Superior temporal gyrus (tissue), 1 donor: Measurements from ENCODE around the gene SKI.

ENCODE experiments used
- DNase-seq: peaks from one replicate; pipeline ENCODE4 v3.0.0-alpha.2; 2016; ENCODE audit errors: extremely low spot score

SKI gene

DNA sequence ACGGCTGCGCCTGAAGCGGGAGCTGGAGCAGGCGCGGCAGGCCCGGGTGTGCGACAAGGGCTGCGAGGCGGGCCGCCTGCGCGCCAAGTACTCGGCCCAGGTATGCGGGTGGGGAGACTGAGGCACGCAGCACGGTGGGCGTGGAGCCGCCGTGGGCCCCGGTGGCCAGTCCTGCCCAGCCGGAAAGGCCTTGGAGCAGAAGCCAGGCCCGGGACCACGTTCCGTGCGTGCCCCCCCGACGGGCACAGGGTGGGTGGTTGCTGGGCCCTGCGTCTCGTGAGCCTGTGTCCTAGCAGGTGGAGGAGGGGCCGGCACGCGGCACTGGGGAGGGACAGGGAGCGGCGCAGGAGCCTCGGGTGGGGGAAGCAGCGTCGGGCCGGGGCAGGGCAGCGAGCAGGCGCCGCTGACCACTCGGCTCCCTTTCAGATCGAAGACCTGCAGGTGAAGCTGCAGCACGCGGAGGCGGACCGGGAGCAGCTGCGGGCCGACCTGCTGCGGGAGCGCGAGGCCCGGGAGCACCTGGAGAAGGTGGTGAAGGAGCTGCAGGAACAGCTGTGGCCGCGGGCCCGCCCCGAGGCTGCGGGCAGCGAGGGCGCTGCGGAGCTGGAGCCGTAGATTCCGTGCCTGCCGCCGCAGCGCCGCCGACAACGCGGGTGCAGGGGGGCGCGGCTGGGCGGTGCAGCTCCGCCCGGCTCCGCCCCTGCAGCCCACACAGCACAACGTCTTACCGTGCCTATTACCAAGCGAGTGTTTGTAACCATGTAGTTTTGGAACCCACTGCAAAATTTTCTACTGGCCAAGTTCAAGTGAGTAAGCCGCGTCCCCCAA lies 78.2 kb downstream of the SKI start:
- no peak for DNase-seq

DNA sequence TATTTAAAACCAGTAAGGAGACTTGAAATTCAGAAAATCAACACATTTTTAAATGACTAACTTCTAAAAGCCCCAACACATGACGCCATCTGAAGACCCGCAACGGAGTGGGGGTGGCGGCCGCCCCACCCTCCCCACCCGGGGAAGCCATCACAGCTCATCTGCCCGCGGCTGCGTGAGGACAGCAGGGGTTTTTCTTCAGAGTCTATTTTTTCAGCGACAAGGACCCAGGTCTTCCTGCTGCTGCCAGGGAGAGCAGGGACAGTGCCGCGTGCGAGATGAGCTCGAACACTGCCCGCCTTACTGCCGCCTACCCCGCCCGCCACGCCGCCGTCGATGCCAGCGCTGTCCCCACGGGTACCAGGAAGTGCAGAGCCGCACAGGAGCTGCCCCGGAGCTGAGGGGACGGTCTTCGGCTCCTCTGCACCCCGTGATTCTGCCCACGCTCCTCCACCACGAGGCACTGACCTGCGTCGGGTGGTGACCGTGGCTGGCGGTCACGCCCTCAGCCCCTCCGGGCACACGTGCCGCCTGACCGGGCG lies 79.0 kb downstream of the SKI start:
- no peak for DNase-seq

DNA sequence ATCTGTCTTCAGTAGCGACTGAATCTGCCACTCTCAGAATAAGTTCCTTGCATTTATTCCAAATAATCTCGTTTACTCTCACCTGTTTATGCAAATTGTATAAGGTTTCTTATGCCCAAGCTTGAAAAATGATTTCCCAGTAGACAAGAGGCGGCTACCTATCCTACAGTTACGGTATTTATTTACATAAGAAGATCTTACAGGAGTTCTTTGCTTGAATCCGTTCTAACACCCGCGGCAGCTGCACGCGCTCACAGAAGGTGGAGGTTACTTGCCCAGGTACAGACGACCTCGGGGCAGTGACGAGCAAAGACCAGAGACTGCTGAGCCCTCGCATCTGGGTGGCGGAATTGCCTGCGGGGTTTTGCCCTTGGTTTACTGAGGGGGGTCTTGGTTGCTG lies 79.9 kb downstream of the SKI start:
- DNase-seq, result peak; percentile 14

DNA sequence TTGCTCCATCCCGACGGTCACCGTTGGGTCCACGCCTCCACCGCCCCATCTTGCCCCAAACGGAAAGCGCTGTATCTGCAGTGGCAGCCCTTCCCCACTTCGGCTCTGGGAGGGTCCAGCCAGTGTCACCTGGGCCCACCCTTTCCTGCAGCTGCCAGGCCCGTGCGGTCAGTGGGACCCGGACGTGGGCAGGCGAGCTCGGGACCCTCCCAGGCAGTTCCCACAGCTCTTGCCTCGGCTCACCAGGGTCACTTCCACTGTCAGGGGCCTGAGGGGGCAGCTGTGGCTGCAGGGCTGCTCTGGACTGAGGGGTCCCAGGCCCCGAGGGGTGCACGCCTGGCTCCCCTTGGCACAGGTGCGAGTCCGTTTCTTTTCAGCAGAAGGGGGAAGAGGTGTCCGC lies 80.7 kb downstream of the SKI start:
- DNase-seq, result no peak

DNA sequence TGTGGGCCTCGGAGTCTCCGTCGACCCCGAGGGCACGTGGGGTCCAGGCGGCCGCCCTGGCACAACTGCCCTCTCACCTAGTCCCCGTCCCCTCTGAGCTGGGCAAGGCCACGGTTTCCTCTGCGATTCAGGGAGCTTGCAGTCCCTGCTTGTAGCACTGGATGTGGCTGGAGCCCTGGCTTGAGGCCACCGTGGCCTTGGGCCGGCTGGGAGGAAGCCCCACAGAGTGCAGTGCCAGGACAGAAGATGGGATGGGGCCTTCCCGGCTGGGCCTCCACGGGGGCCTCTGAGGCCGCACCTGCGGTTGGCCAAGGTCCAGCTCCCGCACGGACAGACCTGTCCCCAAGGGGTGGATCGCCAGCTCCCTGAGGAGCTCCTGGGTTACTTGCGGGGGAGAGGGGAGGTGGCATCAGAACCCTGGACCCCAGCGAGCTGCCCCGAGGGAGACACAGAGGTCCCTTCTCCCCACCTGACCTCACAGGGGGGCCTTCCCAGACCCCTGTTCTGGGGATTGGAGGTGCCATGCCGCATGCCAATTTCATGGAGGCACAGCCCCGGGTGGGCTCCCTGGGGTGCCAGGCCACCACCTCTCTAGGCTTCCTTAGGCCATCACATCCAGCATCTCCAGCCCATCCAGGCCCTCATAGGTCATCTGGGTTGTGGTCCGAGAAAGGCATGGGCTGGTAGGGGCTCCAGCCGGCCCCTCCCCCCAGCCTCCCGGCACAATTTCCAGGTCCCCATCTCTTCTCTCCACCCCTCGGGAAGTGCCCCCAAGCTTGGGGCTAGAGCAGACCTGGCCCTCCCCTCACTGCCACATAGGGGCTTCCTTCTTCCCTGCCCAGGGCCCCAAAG lies 82.4 kb downstream of the SKI start:
- DNase-seq, result no peak

DNA sequence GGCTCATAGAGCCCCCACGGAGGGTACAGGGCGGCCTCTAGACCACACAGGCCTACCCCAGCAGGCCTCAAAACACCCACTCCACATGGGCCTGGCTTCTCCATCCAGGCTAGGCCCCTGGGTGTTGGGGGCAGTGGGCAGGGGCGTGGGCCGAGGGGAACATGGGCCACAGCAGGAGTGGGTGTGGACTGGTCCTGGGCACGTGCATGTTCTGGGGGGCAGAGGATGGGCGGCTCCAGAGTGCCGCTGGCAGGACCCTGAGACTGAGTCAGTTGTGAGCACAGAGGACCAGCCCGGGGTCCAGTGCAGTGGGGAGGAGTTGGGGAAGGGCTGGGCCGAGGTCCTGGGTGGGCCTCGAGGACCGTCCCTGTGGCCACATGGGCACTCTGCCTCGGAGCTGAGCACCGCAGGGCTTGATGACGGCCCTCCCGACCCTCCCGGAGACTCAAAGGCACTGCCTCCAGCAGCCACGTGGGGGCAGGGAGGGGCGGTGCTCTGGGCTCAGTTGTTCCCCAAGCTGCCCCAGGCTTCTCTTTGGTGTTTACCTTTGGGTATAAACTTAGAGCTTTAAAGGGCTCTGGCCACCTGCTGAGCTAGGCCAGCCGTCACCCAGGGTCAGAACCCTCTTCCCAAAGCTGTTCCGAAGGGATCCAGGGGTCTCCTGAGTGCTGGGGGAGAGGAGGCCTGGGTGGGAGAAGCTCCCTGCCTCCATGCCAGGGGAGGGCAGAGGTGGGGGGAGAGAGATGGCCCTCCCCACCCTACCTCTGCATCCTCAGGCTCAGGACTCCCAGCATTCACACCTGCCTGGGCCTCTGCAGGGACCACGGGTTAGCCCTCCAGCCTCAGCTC lies 83.3 kb downstream of the SKI start:
- peak; percentile 30 for DNase-seq

DNA sequence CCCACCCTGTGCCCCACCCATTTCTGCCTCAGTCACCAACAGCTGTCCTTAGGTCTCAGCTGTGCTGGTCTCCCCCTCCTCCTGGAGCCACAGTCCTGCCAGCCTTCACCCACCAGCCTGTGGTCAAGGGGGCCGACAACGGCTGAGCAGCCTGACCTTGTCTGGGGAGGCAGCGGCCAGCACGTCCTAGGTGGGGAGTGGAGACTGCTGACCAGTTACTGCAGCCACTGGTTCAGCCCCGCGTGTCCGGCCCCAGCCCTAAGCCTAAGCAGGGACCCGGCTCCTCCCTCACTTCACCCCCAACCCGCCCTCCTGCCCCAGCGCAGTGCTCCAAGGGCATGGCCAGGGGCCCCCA lies 84.0 kb downstream of the SKI start:
- no peak for DNase-seq

DNA sequence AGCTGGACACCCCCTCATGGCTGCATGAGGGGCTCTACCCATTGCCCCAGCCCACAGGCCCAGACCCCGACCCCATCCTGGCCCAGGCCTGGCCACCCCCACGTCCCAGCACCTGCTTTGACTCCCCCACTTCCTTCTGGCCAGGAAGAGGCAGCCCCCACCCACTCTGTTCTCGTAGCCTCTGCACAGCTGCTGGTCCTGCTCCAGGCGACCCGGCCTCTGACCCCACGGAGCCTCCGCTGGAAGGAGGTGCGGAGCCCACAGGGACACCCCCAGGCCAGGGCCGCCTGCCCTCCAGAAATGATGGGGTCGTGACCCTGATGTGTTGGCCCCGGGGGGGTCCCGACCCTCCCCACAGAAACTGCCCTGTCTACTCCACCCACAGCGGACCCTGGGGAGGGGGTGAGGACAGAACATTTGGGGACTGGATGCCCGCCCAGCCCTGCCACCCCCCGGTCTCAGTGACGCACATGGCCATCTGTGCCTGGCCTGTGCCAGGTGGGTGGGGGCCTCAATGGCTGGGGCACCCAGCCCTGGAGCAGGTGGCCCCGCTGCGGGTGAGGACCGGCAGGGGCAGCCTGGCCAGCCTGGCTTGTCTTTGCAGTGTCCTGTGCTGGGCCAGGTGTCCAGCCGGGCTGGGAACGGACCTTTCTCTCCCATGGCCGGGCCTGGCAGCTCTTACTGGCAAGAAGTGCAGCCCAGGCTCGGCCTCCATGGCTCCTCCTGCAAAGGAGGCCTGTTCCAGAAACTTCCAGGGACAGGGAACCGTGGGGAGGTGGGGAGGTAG lies 84.6 kb downstream of the SKI start:
- DNase-seq, result no peak

DNA sequence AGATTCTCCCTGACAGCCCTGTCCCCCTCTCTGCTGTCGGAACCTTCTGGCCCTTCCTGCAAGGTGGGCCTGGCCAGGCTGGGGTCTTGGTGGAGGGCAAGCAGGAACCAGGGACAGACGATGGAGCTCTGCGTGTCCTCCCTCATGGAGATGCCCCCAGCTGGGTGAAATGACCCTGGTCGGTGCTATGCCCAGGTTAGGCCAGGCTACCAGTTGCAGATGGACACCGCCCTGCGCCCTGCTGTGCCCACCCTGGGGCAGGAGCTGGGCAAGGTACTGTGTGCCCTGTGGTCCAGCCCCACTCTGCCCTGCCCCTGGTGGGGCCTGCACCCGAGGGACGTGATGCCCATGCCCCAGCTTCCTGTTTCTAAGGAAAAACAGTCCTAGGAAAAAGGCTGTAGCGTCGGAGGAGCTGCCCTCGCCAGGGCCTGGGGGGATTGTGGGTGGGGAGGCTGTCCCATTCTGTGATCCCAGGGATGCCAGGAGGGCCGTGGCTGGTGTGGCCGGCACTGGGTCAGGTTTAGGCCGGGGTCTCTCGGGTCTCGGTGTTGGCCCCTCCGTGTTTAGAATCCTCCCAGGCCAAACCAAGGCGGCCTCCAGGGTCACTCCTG lies 85.6 kb downstream of the SKI start:
- DNase-seq, result no peak

DNA sequence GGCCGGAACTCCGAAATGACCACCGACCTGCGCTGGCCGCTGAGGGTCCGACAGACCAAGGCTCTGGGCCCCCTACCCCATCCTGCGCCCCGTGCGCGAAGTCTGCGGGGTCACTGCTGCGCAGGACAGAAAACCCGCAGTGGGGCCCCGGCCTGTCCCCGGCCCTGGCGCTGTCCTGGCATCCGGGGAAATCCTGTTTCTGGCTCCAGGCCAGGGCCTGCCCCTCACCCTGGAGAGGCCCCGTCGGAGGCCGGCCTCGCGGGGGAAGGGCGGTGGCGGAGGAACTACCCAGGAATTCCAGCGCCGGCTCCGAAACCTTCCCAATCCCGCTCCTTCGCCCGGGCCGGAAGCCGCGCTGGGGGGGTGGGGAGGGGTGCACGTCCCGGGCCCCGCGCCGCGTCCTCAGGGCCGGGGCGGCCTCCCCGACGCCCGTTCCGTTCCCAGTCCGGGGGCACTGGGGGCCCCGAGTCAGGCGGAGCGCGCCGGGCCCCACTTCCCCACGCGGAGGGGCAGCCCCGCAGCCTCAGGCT lies 86.2 kb downstream of the SKI start:
- no peak for DNase-seq

DNA sequence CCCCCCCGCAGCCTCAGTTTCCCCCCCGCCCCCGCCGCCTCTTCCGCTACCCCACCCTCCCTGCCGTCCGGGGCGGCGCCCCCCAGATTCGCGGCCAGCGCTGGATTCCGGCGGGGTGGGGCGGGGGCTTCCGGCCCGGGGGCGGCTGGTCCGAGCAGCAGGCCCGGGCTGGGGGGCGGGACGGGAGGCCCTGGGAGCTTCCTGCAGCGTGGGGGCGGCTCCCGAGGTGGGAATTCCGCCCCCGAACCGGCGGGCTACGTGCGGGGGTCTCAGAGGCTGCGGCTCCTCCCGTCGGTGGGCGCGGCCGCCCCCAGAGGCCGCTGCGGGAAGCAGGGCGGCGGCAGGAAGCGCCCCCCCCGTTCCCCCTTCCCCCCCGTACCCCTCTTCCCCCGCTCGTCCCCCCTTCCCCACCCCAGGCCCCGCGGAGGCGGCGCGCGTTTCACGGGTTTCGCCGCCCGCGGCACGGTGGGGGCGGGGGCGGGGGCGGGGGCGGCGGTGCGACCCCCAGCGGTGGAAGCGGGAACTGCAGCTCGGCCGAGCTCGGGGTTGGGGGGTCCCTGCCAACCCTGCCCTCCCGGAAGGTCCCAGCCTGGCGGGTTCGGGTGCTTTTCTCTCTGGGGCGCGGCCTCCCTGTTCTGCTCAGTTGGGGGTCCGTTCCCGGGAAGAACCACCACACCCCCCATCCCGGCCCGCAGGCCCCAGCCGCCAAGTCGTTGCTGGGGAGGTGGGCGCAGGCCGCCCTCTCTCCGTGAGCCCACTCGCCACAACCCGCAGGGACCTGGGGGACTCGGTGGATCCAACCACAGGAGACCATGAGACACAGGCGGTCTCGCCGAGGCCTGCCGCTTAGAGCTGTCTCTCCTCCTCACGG lies 86.9 kb downstream of the SKI start:
- DNase-seq, result no peak

DNA sequence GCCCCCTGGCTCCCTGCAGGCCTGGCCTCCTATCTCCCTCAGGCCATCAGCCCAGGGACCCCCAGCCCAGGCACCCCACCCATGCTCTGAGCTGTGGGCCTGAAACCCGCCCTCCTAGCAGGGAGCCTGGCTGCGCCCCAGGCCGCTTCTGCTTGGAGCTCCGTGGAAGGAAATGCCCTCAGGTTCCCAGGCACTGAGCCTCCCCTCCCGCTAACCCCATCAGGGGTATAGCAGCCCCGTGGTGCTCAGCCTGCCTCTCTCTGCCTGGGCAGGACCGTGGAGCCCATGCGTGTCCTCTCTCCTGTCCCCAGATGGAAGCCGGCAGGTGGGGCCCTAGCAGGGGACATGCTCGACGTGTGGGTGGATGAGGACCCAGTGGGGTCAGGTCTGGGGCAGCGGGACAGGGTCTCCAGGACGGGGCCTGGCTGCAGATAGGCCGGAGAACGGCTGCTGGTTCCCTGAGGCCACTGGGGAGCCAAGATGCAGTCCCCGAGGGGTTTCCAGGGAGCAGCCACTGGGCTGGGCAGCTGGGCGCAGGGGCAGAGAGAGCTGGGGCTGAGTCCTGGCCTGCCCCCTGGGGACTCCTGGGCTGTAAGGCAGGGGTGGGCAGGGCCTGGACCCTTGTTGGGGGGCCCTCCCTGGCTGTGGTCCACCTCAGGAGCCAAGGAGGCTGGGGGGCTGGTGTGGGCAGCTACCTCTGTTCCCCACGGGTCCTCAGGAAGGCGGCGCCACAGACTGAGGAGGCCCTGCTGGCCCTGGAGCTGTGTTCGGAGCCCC lies 87.7 kb downstream of the SKI start:
- no peak for DNase-seq

DNA sequence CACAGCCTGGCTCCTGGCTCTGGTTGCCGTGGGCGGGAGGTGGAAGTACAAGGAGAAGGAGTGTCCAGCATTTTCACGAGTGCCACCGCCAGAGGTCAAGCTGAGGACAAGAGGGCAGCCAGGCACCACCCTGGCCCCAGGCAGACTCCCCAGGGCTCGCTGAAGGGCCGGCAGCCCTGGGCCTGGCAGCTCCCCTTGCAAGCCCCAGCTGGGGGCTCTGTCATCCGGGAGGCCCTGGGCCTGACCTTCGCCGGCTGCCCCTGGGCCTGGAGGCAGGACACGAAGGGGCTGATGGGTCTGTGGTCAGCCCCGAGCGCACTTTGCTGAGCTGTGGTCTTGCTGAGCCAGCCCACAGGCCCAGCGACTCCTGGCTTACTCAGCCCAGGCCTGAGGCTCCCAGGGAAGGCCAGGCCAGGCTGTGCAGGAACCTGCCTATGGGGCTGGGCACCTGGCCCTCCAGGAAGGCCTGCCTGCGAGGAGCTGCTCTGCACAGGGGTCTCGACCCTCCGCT lies 88.4 kb downstream of the SKI start:
- no peak for DNase-seq

DNA sequence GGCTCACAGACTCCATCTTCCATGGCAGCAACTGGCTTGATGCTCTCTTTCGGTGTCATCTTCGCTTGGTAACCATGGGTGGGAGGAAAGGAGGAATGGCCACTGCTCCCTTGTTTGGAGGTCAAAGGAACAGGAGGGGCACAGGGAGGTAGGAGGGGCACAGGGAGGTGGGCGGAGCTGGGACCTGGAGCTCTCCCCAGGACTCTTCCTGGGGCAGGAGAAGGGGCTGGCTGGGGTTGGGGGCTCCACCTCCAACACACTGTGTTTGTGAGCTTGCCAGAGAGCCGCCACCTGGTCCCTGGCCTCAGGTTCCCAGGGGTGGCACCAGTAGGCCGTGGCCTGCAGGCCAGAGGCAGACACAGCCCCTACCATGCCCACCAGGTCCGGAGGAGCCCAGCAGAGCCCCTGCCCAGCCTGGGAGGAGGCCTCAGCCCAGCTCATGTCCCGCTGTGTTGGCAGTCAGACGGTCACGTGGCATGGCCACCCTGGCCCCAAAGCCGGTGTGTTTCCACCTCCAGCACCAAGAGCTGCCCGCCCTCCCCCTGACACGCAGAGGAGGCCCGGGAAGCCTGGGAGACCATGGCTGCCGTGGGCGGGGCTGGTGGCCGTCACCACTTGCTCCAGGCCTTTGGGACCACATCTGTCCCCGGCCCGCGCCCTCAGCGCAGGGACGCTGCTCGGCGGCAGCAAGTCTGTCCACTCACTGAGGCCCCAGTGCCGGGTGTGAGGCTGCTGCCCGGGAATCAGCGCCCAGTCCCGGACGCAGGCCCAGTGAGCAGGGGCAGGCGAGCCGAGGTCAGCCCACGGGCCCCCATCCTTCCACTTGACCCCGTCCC lies 89.3 kb downstream of the SKI start:
- DNase-seq, result no peak

DNA sequence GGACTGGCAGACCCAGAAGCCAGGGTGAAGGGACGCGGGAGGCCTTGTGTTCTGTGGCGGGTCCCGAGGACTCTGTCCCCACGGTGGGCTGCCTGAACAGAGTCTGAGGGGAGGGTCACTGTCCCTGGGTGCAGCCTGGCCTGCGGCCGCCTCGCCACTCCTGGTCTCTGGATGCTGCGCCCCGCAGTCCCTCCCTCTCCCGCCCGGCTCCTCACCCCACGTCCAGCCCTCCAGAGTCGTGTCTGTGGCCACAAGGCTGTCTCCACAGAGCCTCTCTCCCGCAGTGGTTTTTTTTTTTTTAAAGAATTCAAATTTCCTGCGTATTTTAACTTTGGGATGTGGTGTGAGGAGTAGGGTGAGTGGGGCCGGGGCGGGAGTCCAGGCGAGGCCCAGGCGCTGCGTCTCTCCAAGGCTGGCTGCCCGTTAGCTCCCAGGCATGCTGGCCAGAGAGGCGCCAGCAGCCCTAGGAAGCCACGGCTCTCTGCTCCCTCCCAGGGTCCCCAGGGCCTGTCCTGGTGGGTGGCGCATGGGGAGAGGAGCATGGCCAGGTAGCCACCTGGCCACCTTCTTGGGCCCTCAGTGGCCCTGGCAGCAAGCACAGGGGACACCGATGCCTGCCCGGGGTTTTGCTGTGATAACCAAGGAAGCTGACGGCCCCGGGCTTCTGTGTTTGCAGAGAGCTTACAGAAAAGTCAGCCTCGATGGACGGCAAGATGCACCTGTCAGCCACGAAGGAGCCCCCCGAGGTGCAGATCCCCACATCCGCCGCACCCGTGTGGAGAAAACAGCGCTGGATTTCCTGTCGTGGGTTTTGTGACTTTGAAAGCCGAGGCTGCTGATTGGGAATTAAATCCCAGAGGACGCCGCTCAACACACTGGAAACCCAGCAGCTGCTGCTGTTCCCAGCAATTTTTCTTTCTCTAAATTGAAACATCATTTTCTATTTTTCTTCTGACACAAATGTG lies 90.5 kb downstream of the SKI start:
- no peak for DNase-seq

DNA sequence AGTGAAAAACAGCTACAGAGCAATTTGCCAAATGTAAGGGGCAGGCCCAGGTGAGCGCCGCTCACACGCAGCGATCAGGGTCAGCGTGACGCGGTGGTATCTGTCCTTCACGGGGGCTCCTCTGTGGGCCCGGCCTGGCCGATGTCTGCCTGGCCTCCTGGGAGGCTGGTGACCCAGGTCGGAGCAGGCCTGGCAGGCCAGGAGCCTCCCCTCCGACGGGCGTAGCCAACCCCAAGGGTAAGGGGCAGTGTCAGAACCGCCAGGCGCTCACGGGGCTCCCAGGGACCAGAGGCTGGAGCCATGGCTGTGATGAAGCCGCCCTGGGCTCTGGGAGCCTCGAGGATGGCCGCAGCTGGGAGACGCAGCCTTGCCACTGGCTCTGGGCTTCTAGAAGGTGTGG lies 91.2 kb downstream of the SKI start:
- DNase-seq, result no peak
